Activated CD8-positive, alpha-beta T cell treated with anti-CD3 and anti-CD28 coated beads for 36 hours (primary cell): ENCODE measurements around the gene GSG1. TPM values are rescaled to one million over a fixed set of nuclear protein-coding genes. Genes with fewer than 3 reads are reported as not detected.

Source experiments
- ATAC-seq: fragments of 200-7000 bp; cut with Tn5 transposase; one replicate; pipeline ENCODE4 v1.10.0; 2021; ENCODE audit warnings: mild to moderate bottlenecking, moderate library complexity
- CTCF ChIA-PET: fragments of 350-600 bp; sonication (Branson Sonifier 250); formaldehyde crosslinking; loops from one replicate; lab custom pipeline; 2021; ENCODE audit warnings: antibody characterized with exemption; lab: Charles Lee
- POLR2A ChIA-PET: fragments of 350-600 bp; sonication (Branson Sonifier 250); formaldehyde crosslinking; loops from one replicate; lab custom pipeline; 2021; ENCODE audit warnings: antibody characterized with exemption; lab: Charles Lee
- DNase-seq: peaks from one replicate; pipeline ENCODE4 v3.0.0-alpha.2; 2020
- H3K27ac Mint-ChIP-seq: one replicate; pipeline ENCODE4 v1.8.0; 2021; ENCODE audit warnings: mild to moderate bottlenecking, mixed read lengths
- H3K27me3 Mint-ChIP-seq: one replicate; pipeline ENCODE4 v1.8.0; 2021; ENCODE audit warnings: mixed read lengths
- H3K36me3 Mint-ChIP-seq: one replicate; pipeline ENCODE4 v1.8.0; 2021; ENCODE audit warnings: low read depth, mixed read lengths
- H3K4me1 Mint-ChIP-seq: one replicate; pipeline ENCODE4 v1.8.0; 2021; ENCODE audit warnings: low read depth, mixed read lengths
- H3K4me3 Mint-ChIP-seq: one replicate; pipeline ENCODE4 v1.8.0; 2021; ENCODE audit warnings: mild to moderate bottlenecking, moderate library complexity, mixed read lengths
- H3K9me3 Mint-ChIP-seq: one replicate; pipeline ENCODE4 v1.8.0; 2021; ENCODE audit warnings: mixed read lengths
- intact Hi-C: fragments of 100-400 bp; cut with micrococcal nuclease; formaldehyde crosslinking; loops from one replicate; pipeline ENCODE4 v1.10.0; 2022
- total RNA-seq, 2 experiments: library from RNA; stranded (reverse); gene quantifications; one replicate each; pipeline ENCODE4 v1.2.3, GENCODE V29; 2021
- TF ChIP-seq, protein P1 (sequence below): fragments of 200-600 bp; IDR thresholded peaks from one replicate; pipeline ENCODE4 v1.8.0; 2022; ENCODE audit warnings: antibody characterized with exemption, mild to moderate bottlenecking

The GSG1 gene
- total RNA-seq, 2 experiments from 2014 or later, result not detected

- intact Hi-C loops, result loop anchor here (5.0 kb wide), 1 partner anchor 183 kb away; no protein-coding TSS in a partner anchor
- H3K36me3 Mint-ChIP-seq, result no peaks in the 10 kb centered on the region
- H3K27me3 Mint-ChIP-seq, result no peaks in the 10 kb centered on the region
- ChIA-PET CTCF (interaction anchor here (1.1 to 5.9 kb wide), 10 partner anchors 9 to 184 kb away, joined by 3 to 150 read pairs (median 4); partner anchors contain the start of gene EMP1), POLR2A (interaction anchor here (1.0 to 1.3 kb wide), 2 partner anchors 96 to 112 kb away, joined by 3 to 5 read pairs; no protein-coding TSS in a partner anchor)
- DNase-seq (no peak), ATAC-seq (no peak)
- peak overlapping the region; percentile 76 for H3K27ac Mint-ChIP-seq
- H3K4me1 Mint-ChIP-seq, result peaks cover 47% of the 10 kb centered on the region
- peak overlapping the region; percentile 60 for H3K4me3 Mint-ChIP-seq
- H3K9me3 Mint-ChIP-seq, result no peaks in the 10 kb centered on the region
- TF ChIP-seq, protein P1, sequence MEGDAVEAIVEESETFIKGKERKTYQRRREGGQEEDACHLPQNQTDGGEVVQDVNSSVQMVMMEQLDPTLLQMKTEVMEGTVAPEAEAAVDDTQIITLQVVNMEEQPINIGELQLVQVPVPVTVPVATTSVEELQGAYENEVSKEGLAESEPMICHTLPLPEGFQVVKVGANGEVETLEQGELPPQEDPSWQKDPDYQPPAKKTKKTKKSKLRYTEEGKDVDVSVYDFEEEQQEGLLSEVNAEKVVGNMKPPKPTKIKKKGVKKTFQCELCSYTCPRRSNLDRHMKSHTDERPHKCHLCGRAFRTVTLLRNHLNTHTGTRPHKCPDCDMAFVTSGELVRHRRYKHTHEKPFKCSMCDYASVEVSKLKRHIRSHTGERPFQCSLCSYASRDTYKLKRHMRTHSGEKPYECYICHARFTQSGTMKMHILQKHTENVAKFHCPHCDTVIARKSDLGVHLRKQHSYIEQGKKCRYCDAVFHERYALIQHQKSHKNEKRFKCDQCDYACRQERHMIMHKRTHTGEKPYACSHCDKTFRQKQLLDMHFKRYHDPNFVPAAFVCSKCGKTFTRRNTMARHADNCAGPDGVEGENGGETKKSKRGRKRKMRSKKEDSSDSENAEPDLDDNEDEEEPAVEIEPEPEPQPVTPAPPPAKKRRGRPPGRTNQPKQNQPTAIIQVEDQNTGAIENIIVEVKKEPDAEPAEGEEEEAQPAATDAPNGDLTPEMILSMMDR, result no peak
Observed at GRCh38 chr12:13099844-13100604, 3.4 kb downstream of the GSG1 start.

DNA sequence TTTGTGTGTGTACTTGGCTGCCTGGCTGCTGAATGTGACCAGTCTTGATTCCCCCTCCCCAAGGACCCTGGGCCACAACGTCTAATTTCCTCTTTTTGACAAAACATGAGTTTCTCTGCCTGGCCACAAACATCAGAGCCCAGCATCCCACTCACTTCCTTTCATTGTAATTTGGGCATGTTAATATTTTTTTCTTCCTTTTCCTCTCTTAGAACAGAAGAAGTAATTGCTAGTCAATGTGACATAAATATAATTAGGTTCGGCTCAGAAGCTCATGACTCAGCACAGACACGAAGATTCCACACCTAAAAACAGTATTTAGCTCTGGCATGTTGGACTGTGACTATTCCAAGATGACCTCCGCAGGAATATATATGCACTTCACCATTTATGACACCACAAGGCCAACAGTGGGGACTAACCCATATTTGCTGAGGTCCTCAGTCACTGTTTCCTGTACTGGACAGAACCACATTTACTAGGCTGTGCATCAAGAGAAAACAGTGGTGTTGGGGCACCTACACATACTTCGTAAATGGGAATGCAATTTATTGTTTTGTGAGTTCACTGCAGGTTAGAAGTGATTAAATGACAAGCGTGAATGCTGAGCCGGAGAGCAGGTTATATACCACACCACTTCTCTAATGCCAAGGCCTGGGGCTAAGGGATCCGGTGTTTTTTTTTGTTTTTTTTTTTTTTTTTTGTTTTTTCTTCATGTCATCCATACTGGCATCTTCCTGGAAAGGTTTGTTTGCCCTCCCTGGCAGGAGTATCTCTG, 4.2 kb downstream of the GSG1 start:
- H3K27me3 Mint-ChIP-seq, result no peaks in the 10 kb centered on the region
- ATAC-seq (no peak), DNase-seq (peak; percentile 17)
- H3K4me3 Mint-ChIP-seq, result no peak overlapping the region
- TF ChIP-seq, protein P1, result no peak
- intact Hi-C loops, result loop anchor here (5.0 kb wide), 1 partner anchor 182 kb away; no protein-coding TSS in a partner anchor
- ChIA-PET POLR2A (interaction anchor here (1.3 kb wide), 1 partner anchor 97 kb away, joined by 5 read pairs; no protein-coding TSS in a partner anchor), CTCF (interaction anchor here (0.9 to 5.9 kb wide), 14 partner anchors 8 to 183 kb away, joined by 3 to 150 read pairs (median 4); partner anchors contain the start of gene EMP1)
- H3K9me3 Mint-ChIP-seq, result no peaks in the 10 kb centered on the region
- H3K4me1 Mint-ChIP-seq, result peaks cover 55% of the 10 kb centered on the region
- H3K27ac Mint-ChIP-seq, result peak overlapping the region; percentile 57
- no peaks in the 10 kb centered on the region for H3K36me3 Mint-ChIP-seq

DNA sequence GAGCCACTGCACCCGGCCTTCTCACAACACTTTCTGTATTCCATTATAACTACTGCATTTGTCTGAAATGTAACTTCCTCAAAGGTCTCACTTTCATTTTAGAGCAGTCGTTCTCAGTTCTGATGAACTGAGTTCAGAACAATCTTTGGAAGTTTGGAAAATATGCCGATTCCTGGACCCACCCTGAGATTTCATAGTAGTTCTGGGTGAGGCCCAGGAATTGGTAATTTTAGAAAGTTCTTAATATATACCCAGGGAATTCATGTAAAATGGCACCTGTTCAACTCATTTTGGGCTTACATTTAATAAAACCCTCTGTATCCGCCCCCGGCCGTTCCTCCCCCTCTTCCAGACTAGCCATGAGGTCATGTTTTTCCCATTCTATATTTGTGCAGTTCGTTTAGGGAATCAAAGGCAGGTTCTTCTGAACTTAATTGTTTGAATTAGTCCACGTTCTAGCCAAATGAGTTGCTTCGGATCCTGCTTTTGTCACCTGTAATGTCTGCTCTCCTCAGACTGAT, 5.9 kb downstream of the GSG1 start:
- ATAC-seq (no peak), DNase-seq (no peak)
- Mint-ChIP-seq H3K27me3 (no peaks in the 10 kb centered on the region), H3K36me3 (no peaks in the 10 kb centered on the region), H3K9me3 (no peaks in the 10 kb centered on the region), H3K4me3 (peak overlapping the region; percentile 34), H3K27ac (peak overlapping the region; percentile 67), H3K4me1 (peaks cover 52% of the 10 kb centered on the region)
- TF ChIP-seq, protein P1, result no peak
- POLR2A ChIA-PET, result no interaction called here
- intact Hi-C loops, result loop anchor here (1.0 to 5.0 kb wide), 2 partner anchors 115 to 180 kb away; no protein-coding TSS in a partner anchor
- CTCF ChIA-PET, result interaction anchor here (0.9 to 5.9 kb wide), 3 partner anchors 104 to 113 kb away, joined by 3 to 150 read pairs (median 3); no protein-coding TSS in a partner anchor

- Mint-ChIP-seq H3K27ac (no peak overlapping the region), H3K4me3 (no peak overlapping the region), H3K27me3 (no peaks in the 10 kb centered on the region), H3K4me1 (peaks cover 38% of the 10 kb centered on the region), H3K9me3 (no peaks in the 10 kb centered on the region), H3K36me3 (no peaks in the 10 kb centered on the region)
- intact Hi-C loops, result loop anchor here (5.0 kb wide), 1 partner anchor 178 kb away; no protein-coding TSS in a partner anchor
- POLR2A ChIA-PET, result no interaction called here
- no peak for DNase-seq
- TF ChIP-seq, protein P1, result no peak
- CTCF ChIA-PET, result interaction anchor here (0.7 to 3.1 kb wide), 4 partner anchors 113 to 179 kb away, joined by 3 to 25 read pairs (median 10); no protein-coding TSS in a partner anchor
- no peak for ATAC-seq
Observed at GRCh38 chr12:13095266-13095995, 8.0 kb downstream of the GSG1 start.
